Medulla oblongata (tissue), 1 donor: Measurements from ENCODE around the gene CDNF.

Experiments used
- DNase-seq: peaks from one replicate; pipeline ENCODE4 v3.0.0-alpha.2; 2015; ENCODE audit errors: extremely low spot score

Gene CDNF

GRCh38 chr10:14798636-14799035, 39.2 kb downstream of the CDNF start:
- DNase-seq: no peak

- no peak for DNase-seq
These were observed 49.9 kb downstream of the CDNF start for GRCh38 chr10:14787938-14788337.

DNA sequence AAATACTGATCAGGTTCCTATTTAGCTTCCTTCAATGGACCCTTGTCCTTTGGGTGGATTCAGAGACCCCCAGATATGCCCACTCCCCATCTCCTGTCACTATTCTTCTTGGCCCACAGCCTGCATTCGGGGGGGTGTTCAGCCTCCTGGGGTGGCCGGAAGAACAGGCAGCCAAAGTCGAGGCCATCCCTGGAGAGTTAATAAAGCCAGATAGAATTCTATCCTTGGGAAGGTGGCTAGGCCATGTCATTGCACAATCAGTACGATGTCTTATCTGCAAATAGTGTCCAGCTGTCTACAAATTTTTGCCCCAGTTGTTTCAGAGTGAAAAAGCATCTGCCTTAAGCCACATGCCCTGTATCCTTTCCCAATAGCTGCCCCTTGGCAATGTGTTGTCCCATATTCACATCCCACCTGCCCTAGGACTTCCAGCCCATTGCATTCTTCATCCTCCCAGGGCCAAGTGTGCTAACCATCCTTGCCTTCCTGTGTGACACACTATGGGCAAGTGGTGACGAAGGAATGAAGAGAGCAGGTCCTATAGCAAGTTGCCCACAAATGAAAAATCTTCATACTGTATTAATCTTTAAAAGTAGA, 53.3 kb downstream of the CDNF start:
- no peak for DNase-seq

GRCh38 chr10:14782691-14783363, 55.0 kb downstream of the CDNF start:
- no peak for DNase-seq

DNA sequence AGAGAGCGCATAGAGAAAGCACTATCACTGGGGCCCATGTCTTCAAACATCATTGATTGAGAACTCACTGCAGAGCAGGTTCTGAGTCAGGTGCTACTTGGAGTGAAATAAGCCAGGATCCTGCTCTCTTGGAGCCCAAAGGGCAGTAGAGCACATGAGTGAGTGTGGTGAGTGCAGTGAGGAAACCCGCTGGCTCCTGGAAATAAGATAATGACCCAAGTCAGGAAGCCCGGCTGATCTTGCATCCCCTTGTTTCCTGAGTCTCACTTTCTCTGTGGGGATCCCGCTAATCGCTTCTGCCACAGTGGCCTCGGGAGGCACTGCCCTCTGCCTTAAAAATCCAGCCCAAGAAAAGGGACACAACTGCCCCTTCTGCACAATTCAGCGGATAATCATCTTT, 56.1 kb downstream of the CDNF start:
- no peak for DNase-seq

GRCh38 chr10:14779001-14779651, 58.7 kb downstream of the CDNF start:
- DNase-seq: no peak

GRCh38 chr10:14776546-14776945, 61.3 kb downstream of the CDNF start:
- DNase-seq: no peak

DNA sequence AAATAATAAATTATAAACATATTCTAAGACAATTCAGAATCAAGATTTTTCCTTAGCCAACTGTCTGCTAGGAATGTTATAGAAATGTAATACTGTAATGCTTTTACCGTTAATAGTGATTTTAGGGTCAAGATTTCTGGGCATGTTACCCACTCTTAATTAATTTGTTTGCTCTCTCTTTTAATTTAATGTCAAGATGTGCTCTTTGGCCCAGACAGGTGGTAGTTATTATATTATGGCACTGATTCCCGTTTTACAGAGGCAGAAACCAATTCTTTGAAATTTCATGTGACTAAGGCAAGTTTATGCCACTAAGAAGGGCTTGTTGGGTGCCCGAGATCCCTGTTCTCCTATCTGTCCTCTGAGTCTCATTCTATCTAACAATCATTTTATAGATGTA, 62.2 kb downstream of the CDNF start:
- DNase-seq: no peak

DNA sequence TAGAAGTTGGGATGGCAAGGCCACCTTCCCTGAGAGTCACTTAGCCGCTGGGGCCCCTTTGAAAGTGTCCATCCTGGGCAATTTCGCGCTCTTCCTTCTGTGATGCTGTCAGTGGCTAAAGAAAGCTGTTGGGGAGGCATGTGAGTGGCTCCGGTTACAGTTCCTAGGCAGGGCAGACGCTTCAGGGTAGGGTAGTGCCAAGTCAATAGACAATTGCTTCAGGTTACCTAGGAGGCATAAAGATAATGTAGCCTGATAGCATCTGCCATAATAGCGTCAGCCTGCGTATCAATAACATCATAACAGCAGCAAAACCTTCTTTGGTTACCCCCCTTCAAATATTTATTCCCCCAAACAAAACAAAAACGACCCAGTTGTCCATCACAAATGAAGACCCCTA, 63.0 kb downstream of the CDNF start, which contains the start of gene FAM107B:
Gene FAM107B (minus strand): TSS at position 101 of the 400 bp plus-strand sequence. CDS start 234 bp downstream, outside the sequence.
- no peak for DNase-seq

DNA sequence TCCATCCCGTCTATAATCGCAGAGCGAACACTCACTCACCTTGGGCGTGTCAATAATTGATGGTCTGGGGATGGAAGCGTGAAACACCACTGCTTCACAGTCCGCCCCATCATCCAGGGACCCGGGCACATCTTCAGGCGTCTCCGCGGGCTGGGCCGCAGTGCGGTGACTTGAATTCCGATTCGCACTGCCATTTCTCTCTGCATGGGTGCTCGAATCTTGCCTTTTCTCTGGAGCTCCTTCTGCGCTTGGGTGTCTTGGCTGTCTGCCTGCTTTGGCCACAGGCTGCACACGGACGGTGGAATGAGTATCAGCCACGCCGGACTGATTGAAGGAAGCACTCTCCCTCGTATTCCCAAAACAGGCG, 63.6 kb downstream of the CDNF start:
- no peak for DNase-seq

DNA sequence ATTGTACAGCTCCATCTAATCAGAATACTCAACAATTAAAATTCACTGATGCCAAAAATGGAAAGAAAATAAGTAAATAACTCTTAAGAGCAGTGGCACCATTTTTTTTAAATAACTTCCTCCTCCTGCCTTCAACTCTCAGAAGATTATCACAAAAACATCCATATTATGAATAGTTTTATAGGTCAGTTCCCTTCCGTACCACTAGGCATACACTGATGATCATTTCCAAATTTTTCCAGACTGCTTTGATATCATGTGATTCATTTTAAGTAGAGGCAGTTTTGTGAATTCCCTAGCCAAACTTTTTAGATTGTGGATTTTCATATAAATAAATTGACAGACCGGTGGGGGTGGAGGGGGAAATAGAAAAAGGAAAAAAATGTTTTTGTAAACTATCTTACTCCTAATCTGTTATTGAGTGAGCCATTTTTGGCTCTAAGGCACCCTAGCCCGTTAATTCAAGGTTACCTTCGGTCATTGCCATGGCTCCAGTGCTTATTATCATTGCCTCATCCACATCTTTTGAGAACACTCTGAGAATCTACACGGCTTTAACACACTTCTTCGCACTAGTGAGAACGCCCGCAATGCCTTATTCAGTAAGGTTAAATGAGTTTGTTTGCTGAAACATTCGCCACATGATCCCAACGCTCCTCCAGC, 64.2 kb downstream of the CDNF start:
- no peak for DNase-seq

- DNase-seq: no peak
These were observed 65.4 kb downstream of the CDNF start for GRCh38 chr10:14772399-14772798.

- DNase-seq: no peak
These were observed 66.9 kb downstream of the CDNF start for GRCh38 chr10:14770927-14771326.
